ENCODE results near the gene MEF2C. TPM values are rescaled to one million over a fixed set of nuclear protein-coding genes. Genes with fewer than 3 reads are reported as not detected.

The MEF2C gene
- total and polyA plus RNA-seq, 3 experiments from 2014 or later, result 0.31 to 0.85 TPM; not detected in 1

GRCh38 chr5:88845081-88845697 lies 37.8 kb downstream of the MEF2C start:
- H3K27me3 Mint-ChIP-seq, result no peaks in the 10 kb centered on the region
- no peaks in the 10 kb centered on the region for H3K4me1 Mint-ChIP-seq
- ChIA-PET POLR2A (no interaction called here), CTCF (no interaction called here)
- H3K36me3 ChIP-seq (ENCODE audit: insufficient read depth, low read length), result no peaks in the 10 kb centered on the region
- no peaks in the 10 kb centered on the region for H3K4me1 ChIP-seq (ENCODE audit: insufficient read depth, low read length)
- DNase-seq, result no peak
- H3K9me3 Mint-ChIP-seq, result peaks cover 0 to 4% (median 0%) of the 10 kb centered on the region in 5 donors
- H3K9me3 ChIP-seq (ENCODE audit: low read length), result no peaks in the 10 kb centered on the region
- no peak overlapping the region for H3K4me3 Mint-ChIP-seq
- no peaks in the 10 kb centered on the region for H3K27me3 ChIP-seq (ENCODE audit: insufficient read depth, low read length, poor library complexity, severe bottlenecking)
- H3K36me3 Mint-ChIP-seq, result no peaks in the 10 kb centered on the region
- no peak overlapping the region for H3K27ac ChIP-seq (ENCODE audit: low read depth, low read length)
- H3K4me3 ChIP-seq (ENCODE audit: low read length), result no peak overlapping the region
- H3K27ac Mint-ChIP-seq, result no peak overlapping the region

- Histone ChIP-seq H3K4me3 (ENCODE audit: low read length) (no peak overlapping the region), H3K9me3 (ENCODE audit: low read length) (no peaks in the 10 kb centered on the region), H3K27ac (ENCODE audit: low read depth, low read length) (no peak overlapping the region), H3K36me3 (ENCODE audit: insufficient read depth, low read length) (no peaks in the 10 kb centered on the region), H3K4me1 (ENCODE audit: insufficient read depth, low read length) (no peaks in the 10 kb centered on the region), H3K27me3 (ENCODE audit: insufficient read depth, low read length, poor library complexity, severe bottlenecking) (no peaks in the 10 kb centered on the region)
- Mint-ChIP-seq H3K27ac (no peak overlapping the region), H3K36me3 (no peaks in the 10 kb centered on the region), H3K27me3 (no peaks in the 10 kb centered on the region), H3K4me3 (no peak overlapping the region), H3K9me3 (no peaks in the 10 kb centered on the region), H3K4me1 (no peaks in the 10 kb centered on the region)
- DNase-seq, result no peak
- ChIA-PET POLR2A (no interaction called here), CTCF (no interaction called here)
Observed at GRCh38 chr5:88842784-88843183, 40.2 kb downstream of the MEF2C start.

GRCh38 chr5:88841212-88841611 lies 41.8 kb downstream of the MEF2C start:
- Mint-ChIP-seq H3K4me1 (no peaks in the 10 kb centered on the region), H3K36me3 (no peaks in the 10 kb centered on the region), H3K27ac (no peak overlapping the region), H3K27me3 (no peaks in the 10 kb centered on the region), H3K4me3 (no peak overlapping the region), H3K9me3 (no peaks in the 10 kb centered on the region)
- POLR2A ChIA-PET, result no interaction called here
- Histone ChIP-seq H3K4me3 (ENCODE audit: low read length) (no peak overlapping the region), H3K4me1 (ENCODE audit: insufficient read depth, low read length) (no peaks in the 10 kb centered on the region), H3K9me3 (ENCODE audit: low read length) (no peaks in the 10 kb centered on the region), H3K27ac (ENCODE audit: low read depth, low read length) (no peak overlapping the region), H3K36me3 (ENCODE audit: insufficient read depth, low read length) (no peaks in the 10 kb centered on the region), H3K27me3 (ENCODE audit: insufficient read depth, low read length, poor library complexity, severe bottlenecking) (no peaks in the 10 kb centered on the region)
- CTCF ChIA-PET, result no interaction called here
- DNase-seq, result no peak

- H3K4me3 ChIP-seq (ENCODE audit: low read length), result no peak overlapping the region
- DNase-seq, result no peak
- Mint-ChIP-seq H3K9me3 (no peaks in the 10 kb centered on the region), H3K27ac (no peak overlapping the region), H3K36me3 (no peaks in the 10 kb centered on the region), H3K27me3 (no peaks in the 10 kb centered on the region), H3K4me1 (no peaks in the 10 kb centered on the region), H3K4me3 (no peak overlapping the region)
- CTCF ChIA-PET, result no interaction called here
- no peaks in the 10 kb centered on the region for H3K27me3 ChIP-seq (ENCODE audit: insufficient read depth, low read length, poor library complexity, severe bottlenecking)
- no peak overlapping the region for H3K27ac ChIP-seq (ENCODE audit: low read depth, low read length)
- H3K36me3 ChIP-seq (ENCODE audit: insufficient read depth, low read length), result no peaks in the 10 kb centered on the region
- no peaks in the 10 kb centered on the region for H3K9me3 ChIP-seq (ENCODE audit: low read length)
- no peaks in the 10 kb centered on the region for H3K4me1 ChIP-seq (ENCODE audit: insufficient read depth, low read length)
- POLR2A ChIA-PET, result no interaction called here
Observed at GRCh38 chr5:88840495-88840894, 42.5 kb downstream of the MEF2C start.

- no peaks in the 10 kb centered on the region for H3K9me3 Mint-ChIP-seq
- no peaks in the 10 kb centered on the region for H3K36me3 Mint-ChIP-seq
- POLR2A ChIA-PET, result no interaction called here
- no peak overlapping the region for H3K27ac ChIP-seq (ENCODE audit: low read depth, low read length)
- no peak overlapping the region for H3K27ac Mint-ChIP-seq
- CTCF ChIA-PET, result no interaction called here
- H3K27me3 Mint-ChIP-seq, result no peaks in the 10 kb centered on the region
- no peaks in the 10 kb centered on the region for H3K4me1 ChIP-seq (ENCODE audit: insufficient read depth, low read length)
- no peaks in the 10 kb centered on the region for H3K36me3 ChIP-seq (ENCODE audit: insufficient read depth, low read length)
- no peak overlapping the region for H3K4me3 Mint-ChIP-seq
- H3K4me1 Mint-ChIP-seq, result no peaks in the 10 kb centered on the region
- H3K27me3 ChIP-seq (ENCODE audit: insufficient read depth, low read length, poor library complexity, severe bottlenecking), result no peaks in the 10 kb centered on the region
- H3K9me3 ChIP-seq (ENCODE audit: low read length), result no peaks in the 10 kb centered on the region
- H3K4me3 ChIP-seq (ENCODE audit: low read length), result no peak overlapping the region
- DNase-seq, result no peak
Observed at GRCh38 chr5:88839238-88839637, 43.7 kb downstream of the MEF2C start.

GRCh38 chr5:88838500-88838899 lies 44.5 kb downstream of the MEF2C start:
- peaks cover 0 to 3% (median under 1%) of the 10 kb centered on the region in 3 donors for H3K4me1 Mint-ChIP-seq
- Histone ChIP-seq H3K27me3 (ENCODE audit: insufficient read depth, low read length, poor library complexity, severe bottlenecking) (no peaks in the 10 kb centered on the region), H3K36me3 (ENCODE audit: insufficient read depth, low read length) (no peaks in the 10 kb centered on the region), H3K27ac (ENCODE audit: low read depth, low read length) (no peak overlapping the region), H3K4me1 (ENCODE audit: insufficient read depth, low read length) (no peaks in the 10 kb centered on the region), H3K9me3 (ENCODE audit: low read length) (no peaks in the 10 kb centered on the region), H3K4me3 (ENCODE audit: low read length) (no peak overlapping the region)
- DNase-seq, result no peak
- no peak overlapping the region for H3K4me3 Mint-ChIP-seq
- H3K27ac Mint-ChIP-seq, result no peak overlapping the region
- no peaks in the 10 kb centered on the region for H3K27me3 Mint-ChIP-seq
- POLR2A ChIA-PET, result no interaction called here
- no peaks in the 10 kb centered on the region for H3K9me3 Mint-ChIP-seq
- CTCF ChIA-PET, result no interaction called here
- no peaks in the 10 kb centered on the region for H3K36me3 Mint-ChIP-seq

- Mint-ChIP-seq H3K27me3 (no peaks in the 10 kb centered on the region), H3K27ac (no peak overlapping the region), H3K4me3 (no peak overlapping the region), H3K9me3 (no peaks in the 10 kb centered on the region), H3K4me1 (peaks cover 0 to 5% (median 3%) of the 10 kb centered on the region in 3 donors), H3K36me3 (no peaks in the 10 kb centered on the region)
- no peaks in the 10 kb centered on the region for H3K27me3 ChIP-seq (ENCODE audit: insufficient read depth, low read length, poor library complexity, severe bottlenecking)
- H3K4me1 ChIP-seq (ENCODE audit: insufficient read depth, low read length), result no peaks in the 10 kb centered on the region
- no peak overlapping the region for H3K27ac ChIP-seq (ENCODE audit: low read depth, low read length)
- ChIA-PET POLR2A (no interaction called here), CTCF (no interaction called here)
- no peak for DNase-seq
- no peak overlapping the region for H3K4me3 ChIP-seq (ENCODE audit: low read length)
- no peaks in the 10 kb centered on the region for H3K9me3 ChIP-seq (ENCODE audit: low read length)
- no peaks in the 10 kb centered on the region for H3K36me3 ChIP-seq (ENCODE audit: insufficient read depth, low read length)
Observed at GRCh38 chr5:88837817-88838216, 45.2 kb downstream of the MEF2C start.

- Histone ChIP-seq H3K27ac (ENCODE audit: low read depth, low read length) (no peak overlapping the region), H3K4me3 (ENCODE audit: low read length) (no peak overlapping the region), H3K36me3 (ENCODE audit: insufficient read depth, low read length) (no peaks in the 10 kb centered on the region), H3K4me1 (ENCODE audit: insufficient read depth, low read length) (no peaks in the 10 kb centered on the region), H3K27me3 (ENCODE audit: insufficient read depth, low read length, poor library complexity, severe bottlenecking) (no peaks in the 10 kb centered on the region), H3K9me3 (ENCODE audit: low read length) (no peaks in the 10 kb centered on the region)
- no peaks in the 10 kb centered on the region for H3K36me3 Mint-ChIP-seq
- no peaks in the 10 kb centered on the region for H3K27me3 Mint-ChIP-seq
- ChIA-PET CTCF (no interaction called here), POLR2A (no interaction called here)
- H3K27ac Mint-ChIP-seq, result no peak overlapping the region
- no peak overlapping the region for H3K4me3 Mint-ChIP-seq
- no peaks in the 10 kb centered on the region for H3K9me3 Mint-ChIP-seq
- peaks cover 0 to 5% (median 3%) of the 10 kb centered on the region in 3 donors for H3K4me1 Mint-ChIP-seq
- DNase-seq, result no peak
Observed at GRCh38 chr5:88837222-88837621, 45.8 kb downstream of the MEF2C start.
